IMR-90 (cell line): ENCODE data around the gene ZNF217. TPM values are rescaled to one million over a fixed set of nuclear protein-coding genes. Genes with fewer than 3 reads are reported as not detected.

Source experiments
- ATAC-seq: fragments of 200-7000 bp; cut with Tn5 transposase; 2 replicates; pipeline ENCODE4 v1.9.1; 2020; ENCODE audit warnings: low read depth, mild to moderate bottlenecking, moderate library complexity
- BruUV-seq: library from RNA; stranded (reverse); fragments of 400-500 nt; replicated peaks from 2 replicates; lab custom pipeline; 2021; lab: Mats Ljungman, UMichigan
- CTCF ChIA-PET: fragments of 300-600 bp; formaldehyde crosslinking; extraction: SDS; loops from one replicate; lab custom pipeline; 2021; ENCODE audit warnings: antibody characterized with exemption; lab: Yijun Ruan, JAX
- POLR2A ChIA-PET: fragments of 300-600 bp; sonication (Branson Sonifier 250); formaldehyde crosslinking; loops from one replicate; lab custom pipeline; 2022; ENCODE audit warnings: antibody characterized with exemption; ENCODE audit not compliant: unreplicated experiment; lab: Charles Lee
- DNase-seq: peaks from one replicate; pipeline ENCODE4 v3.0.0; 2013
- H2AFZ ChIP-seq: replicated peaks from 2 replicates; pipeline ENCODE3; 2013; ENCODE audit warnings: low read length, mild to moderate bottlenecking; ENCODE audit not compliant: poor library complexity
- H2AK5ac ChIP-seq: 2 replicates; pipeline ENCODE4 v1.6.1; 2013; ENCODE audit warnings: low read depth, low read length, inconsistent platforms
- H2AK9ac ChIP-seq: replicated peaks from 2 replicates; pipeline ENCODE3; 2013; ENCODE audit warnings: mild to moderate bottlenecking, low read depth, low read length, moderate library complexity; ENCODE audit not compliant: poor library complexity
- H2BK120ac ChIP-seq: 2 replicates; pipeline ENCODE4 v1.6.1; 2013; ENCODE audit warnings: low read depth, low read length, inconsistent platforms
- H2BK15ac ChIP-seq: 3 replicates; pipeline ENCODE4 v1.6.1; 2013; ENCODE audit warnings: low read depth, low read length, inconsistent platforms
- H2BK20ac ChIP-seq: 2 replicates; pipeline ENCODE4 v1.6.1; 2013; ENCODE audit warnings: low read depth, mild to moderate bottlenecking, inconsistent platforms, low read length, moderate library complexity
- H2BK5ac ChIP-seq: 2 replicates; pipeline ENCODE4 v1.6.1; 2013; ENCODE audit warnings: mild to moderate bottlenecking, low read depth, low read length, inconsistent platforms; ENCODE audit not compliant: poor library complexity, severe bottlenecking
- H3K14ac ChIP-seq: replicated peaks from 2 replicates; pipeline ENCODE4 v1.6.1; 2013; ENCODE audit warnings: low read depth, low read length, inconsistent platforms
- H3K18ac ChIP-seq: 2 replicates; pipeline ENCODE4 v1.6.1; 2013; ENCODE audit warnings: low read depth, low read length, control low read depth
- H3K23ac ChIP-seq: 2 replicates; pipeline ENCODE4 v1.6.1; 2013; ENCODE audit warnings: low read depth, low read length, inconsistent platforms
- H3K27ac ChIP-seq: 2 replicates; pipeline ENCODE4 v1.5.1; 2013; ENCODE audit warnings: mild to moderate bottlenecking, control low read depth, low read length; ENCODE audit not compliant: insufficient read depth
- H3K27me3 ChIP-seq: 2 replicates; pipeline ENCODE4 v1.6.1; 2013; ENCODE audit warnings: low read length; ENCODE audit not compliant: control insufficient read depth, insufficient read depth
- H3K36me3 ChIP-seq: 2 replicates; pipeline ENCODE4 v1.6.1; 2013; ENCODE audit warnings: low read length, mixed read lengths; ENCODE audit not compliant: control insufficient read depth, insufficient read depth
- H3K4ac ChIP-seq: 2 replicates; pipeline ENCODE4 v1.6.1; 2013; ENCODE audit warnings: low read depth, low read length, inconsistent platforms
- H3K4me1 ChIP-seq: 2 replicates; pipeline ENCODE4 v1.6.1; 2013; ENCODE audit warnings: low read length, mixed read lengths; ENCODE audit not compliant: control insufficient read depth, insufficient read depth
- H3K4me2 ChIP-seq: 2 replicates; pipeline ENCODE4 v1.6.1; 2013; ENCODE audit warnings: low read depth, mild to moderate bottlenecking, control low read depth, low read length, moderate library complexity
- H3K4me3 ChIP-seq: 2 replicates; pipeline ENCODE4 v1.5.1; 2013; ENCODE audit warnings: low read depth, mild to moderate bottlenecking, control low read depth, low read length, moderate library complexity; ENCODE audit not compliant: insufficient read depth
- H3K56ac ChIP-seq: 2 replicates; pipeline ENCODE4 v1.6.1; 2013; ENCODE audit warnings: low read length, inconsistent platforms; ENCODE audit not compliant: insufficient read depth; ENCODE audit errors: extremely low read depth
- H3K79me1 ChIP-seq, 2 experiments: 2 replicates each; pipeline ENCODE4 v1.6.1; 2013; ENCODE audit warnings: low read length in 2 of 2, inconsistent platforms in 1 of 2, low read depth in 1 of 2
- H3K9ac ChIP-seq: 2 replicates; pipeline ENCODE4 v1.6.1; 2013; ENCODE audit warnings: low read depth, low read length, control low read depth
- H3K9me1 ChIP-seq: 2 replicates; pipeline ENCODE4 v1.6.1; 2013; ENCODE audit warnings: low read length, inconsistent platforms; ENCODE audit not compliant: insufficient read depth
- H3K9me3 ChIP-seq: 2 replicates; pipeline ENCODE4 v1.6.1; 2013; ENCODE audit warnings: low read length; ENCODE audit not compliant: control insufficient read depth, insufficient read depth
- H4K20me1 ChIP-seq: 2 replicates; pipeline ENCODE4 v1.6.1; 2013; ENCODE audit warnings: low read length, inconsistent platforms; ENCODE audit not compliant: insufficient read depth
- H4K5ac ChIP-seq: 2 replicates; pipeline ENCODE4 v1.6.1; 2013; ENCODE audit warnings: mild to moderate bottlenecking, low read depth, low read length, control low read depth
- H4K8ac ChIP-seq, 2 experiments: 2 replicates each; pipeline ENCODE4 v1.6.1; 2013; ENCODE audit warnings: low read depth in 2 of 2, low read length in 2 of 2, control low read depth in 1 of 2, inconsistent platforms in 1 of 2
- H4K91ac ChIP-seq: 2 replicates; pipeline ENCODE4 v1.6.1; 2013; ENCODE audit warnings: low read depth, low read length, inconsistent platforms; ENCODE audit not compliant: insufficient read depth
- BHLHE40 ChIP-seq: fragments of 150-350 bp; IDR thresholded peaks from 2 replicates; pipeline ENCODE4 v1.6.1; 2016; ENCODE audit warnings: mild to moderate bottlenecking, low read depth, low read length
- CHD1 ChIP-seq: IDR thresholded peaks from 2 replicates; pipeline ENCODE4 v1.6.1; 2012; ENCODE audit warnings: low read depth, low read length, improper control_type of control experiment
- FOS ChIP-seq: fragments of 150-350 bp; IDR thresholded peaks from 2 replicates; pipeline ENCODE4 v1.6.1; 2016; ENCODE audit warnings: low read depth, low read length
- MAZ ChIP-seq: IDR thresholded peaks from 2 replicates; pipeline ENCODE4 v1.6.1; 2012; ENCODE audit warnings: low read depth, mild to moderate bottlenecking, low read length, improper control_type of control experiment, moderate library complexity, borderline replicate concordance
- MXI1 ChIP-seq: IDR thresholded peaks from 2 replicates; pipeline ENCODE4 v1.6.1; 2012; ENCODE audit warnings: low read depth, mild to moderate bottlenecking, low read length, moderate library complexity, borderline replicate concordance
- POLR2A ChIP-seq: IDR thresholded peaks from 2 replicates; pipeline ENCODE4 v1.6.1; 2012; ENCODE audit warnings: mild to moderate bottlenecking, low read depth, low read length
- RFX5 ChIP-seq: IDR thresholded peaks from 2 replicates; pipeline ENCODE4 v1.8.0; 2012; ENCODE audit warnings: low read depth, mild to moderate bottlenecking, low read length, moderate library complexity
- SMC3 ChIP-seq: fragments of 150-350 bp; IDR thresholded peaks from 2 replicates; pipeline ENCODE4 v1.6.1; 2016; ENCODE audit warnings: low read depth, mild to moderate bottlenecking, antibody characterized with exemption, low read length, moderate library complexity
- WGBS, 2 experiments: methylation state at CpG; one replicate each; pipeline versions ENCODE4 v1.1.5 to v1.1.7; 2013; ENCODE audit warnings: missing lambda C conversion rate in 2 of 2; ENCODE audit not compliant: insufficient read length in 1 of 2; ENCODE audit errors: extremely low coverage in 2 of 2; 5-methylcytosine and 5-hydroxymethylcytosine counted together
- dilution Hi-C: fragments of 300-500 bp; cut with HindIII; formaldehyde crosslinking; loops from one replicate; pipeline ENCODE4 v1.14.3; 2018; ENCODE audit warnings: low sequenced_read_pairs; ENCODE audit not compliant: unreplicated experiment
- in situ Hi-C: fragments of 300-500 bp; cut with MboI; formaldehyde crosslinking; loops from 3 replicates; pipeline ENCODE4 v1.14.3; 2019; ENCODE audit warnings: low sequenced_read_pairs, inconsistent platforms, mixed read lengths
- intact Hi-C: fragments of 100-400 bp; cut with micrococcal nuclease; formaldehyde crosslinking; loops from 2 replicates; pipeline ENCODE4 v1.10.0; 2022
- polyA plus RNA-seq, 3 experiments: library from polyadenylated mRNA; depleted of rRNA; stranded (reverse); fragments of >200 nt; gene quantifications; 2 replicates each; pipeline ENCODE4 v1.2.3, GENCODE V29; 2012; ENCODE audit warnings: low replicate concordance in 1 of 3
- total RNA-seq: library from RNA; depleted of rRNA; stranded (reverse); fragments of >200 nt; gene quantifications from 2 replicates; pipeline ENCODE4 v1.2.3, GENCODE V29; 2012
- TF ChIP-seq, protein P1 (sequence below): fragments of 150-350 bp; IDR thresholded peaks from 2 replicates; pipeline ENCODE4 v1.6.1; 2017; ENCODE audit warnings: mild to moderate bottlenecking, antibody characterized with exemption, low read length, low read depth
- TF ChIP-seq, protein P2 (sequence below): conservative IDR thresholded peaks from 2 replicates; pipeline ENCODE4 v1.5.1; 2012; ENCODE audit warnings: mild to moderate bottlenecking, low read depth, low read length, improper control_type of control experiment
- TF ChIP-seq, protein P3 (sequence below): fragments of 150-350 bp; IDR thresholded peaks from 2 replicates; pipeline ENCODE4 v1.6.1; 2016; ENCODE audit warnings: low read depth, mild to moderate bottlenecking, low read length, moderate library complexity, borderline replicate concordance

ZNF217 gene
- total and polyA plus RNA-seq, 2 of the 4 experiments (the other 2 are of a cell fraction) = 9.1 to 27.8 TPM

DNA sequence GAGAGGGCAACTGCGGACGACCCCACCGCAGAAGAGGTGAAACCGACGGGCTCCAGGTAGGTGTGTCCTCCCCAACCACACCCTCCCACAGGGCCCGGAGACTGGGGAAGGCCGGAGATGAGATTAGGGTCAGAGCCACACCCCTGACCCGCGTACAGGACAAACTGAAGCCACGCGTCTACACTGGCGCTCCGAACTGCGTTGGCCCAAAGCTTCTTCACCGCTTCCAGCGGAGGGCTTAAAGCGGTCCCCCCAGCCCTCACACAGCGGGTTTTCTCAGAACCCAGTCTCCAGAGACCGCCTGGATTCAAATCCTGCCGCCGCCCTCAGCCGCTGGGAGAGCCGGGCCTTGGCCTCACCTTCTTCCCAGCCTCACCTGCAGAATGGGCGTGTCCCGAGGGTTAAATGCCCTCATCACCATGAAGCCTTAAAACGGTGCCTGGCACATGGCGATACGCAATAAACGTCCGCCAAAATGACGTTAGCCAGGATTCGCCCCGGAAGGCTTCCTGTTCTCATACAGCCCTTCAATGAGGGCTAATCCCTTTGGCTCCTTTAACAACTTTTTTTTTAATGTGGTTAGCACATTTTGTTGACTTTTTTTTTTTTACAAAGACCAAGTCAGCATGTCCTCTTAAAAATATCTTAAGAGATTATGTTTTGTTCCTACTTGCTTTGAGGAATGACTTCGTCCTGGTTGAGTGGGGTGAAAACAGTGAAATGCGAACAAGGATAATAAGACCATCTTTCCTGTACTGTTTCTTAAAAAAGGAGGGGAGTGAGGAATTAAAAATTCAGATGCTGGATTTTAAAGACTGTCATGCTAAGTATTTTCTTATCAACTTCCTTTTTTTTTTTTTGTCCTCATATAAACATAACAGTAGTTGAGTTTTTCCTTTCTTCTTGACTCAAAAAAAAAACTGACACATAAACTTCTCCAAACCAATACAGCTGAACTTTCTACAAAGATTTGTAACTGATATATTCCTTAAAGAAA is 15.1 kb upstream of the ZNF217 start:
- H4K91ac ChIP-seq = peak overlapping the region; percentile 40
- peak overlapping the region; percentile 37 for H4K5ac ChIP-seq
- no peaks in the 10 kb centered on the region for H4K20me1 ChIP-seq
- peak overlapping the region; percentile 47; the same call in 1 of the 2 replicates for H3K56ac ChIP-seq
- no peak for DNase-seq
- H3K9me1 ChIP-seq = peaks cover 3% of the 10 kb centered on the region; the same call in 1 of the 2 replicates
- H3K4ac ChIP-seq = peak overlapping the region; percentile 77
- peak overlapping the region; percentile 81 for H3K18ac ChIP-seq
- peak overlapping the region; percentile 20; the same call in 1 of the 2 replicates for H2BK20ac ChIP-seq
- peak overlapping the region; percentile 79 for H2BK120ac ChIP-seq
- dilution Hi-C loops = no loop called here
- no peaks in the 10 kb centered on the region for H3K27me3 ChIP-seq
- H2AK9ac ChIP-seq = peak overlapping the region; percentile 58
- H3K27ac ChIP-seq = peak overlapping the region; percentile 32; the same call in 1 of the 2 replicates
- TF ChIP-seq, protein P1, sequence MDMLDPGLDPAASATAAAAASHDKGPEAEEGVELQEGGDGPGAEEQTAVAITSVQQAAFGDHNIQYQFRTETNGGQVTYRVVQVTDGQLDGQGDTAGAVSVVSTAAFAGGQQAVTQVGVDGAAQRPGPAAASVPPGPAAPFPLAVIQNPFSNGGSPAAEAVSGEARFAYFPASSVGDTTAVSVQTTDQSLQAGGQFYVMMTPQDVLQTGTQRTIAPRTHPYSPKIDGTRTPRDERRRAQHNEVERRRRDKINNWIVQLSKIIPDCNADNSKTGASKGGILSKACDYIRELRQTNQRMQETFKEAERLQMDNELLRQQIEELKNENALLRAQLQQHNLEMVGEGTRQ = no peak
- no peak for TF ChIP-seq SMC3
- no peak for TF ChIP-seq CHD1
- no peak for TF ChIP-seq RFX5
- TF ChIP-seq, protein P2, sequence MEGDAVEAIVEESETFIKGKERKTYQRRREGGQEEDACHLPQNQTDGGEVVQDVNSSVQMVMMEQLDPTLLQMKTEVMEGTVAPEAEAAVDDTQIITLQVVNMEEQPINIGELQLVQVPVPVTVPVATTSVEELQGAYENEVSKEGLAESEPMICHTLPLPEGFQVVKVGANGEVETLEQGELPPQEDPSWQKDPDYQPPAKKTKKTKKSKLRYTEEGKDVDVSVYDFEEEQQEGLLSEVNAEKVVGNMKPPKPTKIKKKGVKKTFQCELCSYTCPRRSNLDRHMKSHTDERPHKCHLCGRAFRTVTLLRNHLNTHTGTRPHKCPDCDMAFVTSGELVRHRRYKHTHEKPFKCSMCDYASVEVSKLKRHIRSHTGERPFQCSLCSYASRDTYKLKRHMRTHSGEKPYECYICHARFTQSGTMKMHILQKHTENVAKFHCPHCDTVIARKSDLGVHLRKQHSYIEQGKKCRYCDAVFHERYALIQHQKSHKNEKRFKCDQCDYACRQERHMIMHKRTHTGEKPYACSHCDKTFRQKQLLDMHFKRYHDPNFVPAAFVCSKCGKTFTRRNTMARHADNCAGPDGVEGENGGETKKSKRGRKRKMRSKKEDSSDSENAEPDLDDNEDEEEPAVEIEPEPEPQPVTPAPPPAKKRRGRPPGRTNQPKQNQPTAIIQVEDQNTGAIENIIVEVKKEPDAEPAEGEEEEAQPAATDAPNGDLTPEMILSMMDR = no peak
- TF ChIP-seq MXI1 = no peak
- no peak for TF ChIP-seq BHLHE40
- no peak for TF ChIP-seq POLR2A
- TF ChIP-seq MAZ = no peak
- TF ChIP-seq, protein P3, sequence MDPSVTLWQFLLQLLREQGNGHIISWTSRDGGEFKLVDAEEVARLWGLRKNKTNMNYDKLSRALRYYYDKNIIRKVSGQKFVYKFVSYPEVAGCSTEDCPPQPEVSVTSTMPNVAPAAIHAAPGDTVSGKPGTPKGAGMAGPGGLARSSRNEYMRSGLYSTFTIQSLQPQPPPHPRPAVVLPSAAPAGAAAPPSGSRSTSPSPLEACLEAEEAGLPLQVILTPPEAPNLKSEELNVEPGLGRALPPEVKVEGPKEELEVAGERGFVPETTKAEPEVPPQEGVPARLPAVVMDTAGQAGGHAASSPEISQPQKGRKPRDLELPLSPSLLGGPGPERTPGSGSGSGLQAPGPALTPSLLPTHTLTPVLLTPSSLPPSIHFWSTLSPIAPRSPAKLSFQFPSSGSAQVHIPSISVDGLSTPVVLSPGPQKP = no peak
- TF ChIP-seq FOS = no peak
- H3K9me3 ChIP-seq = no peaks in the 10 kb centered on the region
- peak overlapping the region; percentile 96 for H2BK5ac ChIP-seq
- POLR2A ChIA-PET = no interaction called here
- CTCF ChIA-PET = interaction anchor here (1.1 kb wide), 1 partner anchor 264 kb away, joined by 4 read pairs; no protein-coding TSS in a partner anchor
- in situ Hi-C loops = no loop called here
- peak overlapping the region; percentile 50; the same call in 1 of the 2 replicates for H3K23ac ChIP-seq
- no peak overlapping the region for H3K4me3 ChIP-seq
- H2BK15ac ChIP-seq = peak overlapping the region; percentile 31; the same call in 2 of the 3 replicates
- peak overlapping the region; percentile 74 for H2AK5ac ChIP-seq
- no peak overlapping the region; the same call in 1 of the 2 replicates for H3K9ac ChIP-seq
- no peaks in the 10 kb centered on the region for H3K36me3 ChIP-seq
- no peak for ATAC-seq
- no TSS peak for BruUV-seq
- H3K4me2 ChIP-seq = no peak overlapping the region; the same call in 1 of the 2 replicates
- WGBS, 2 experiments = 94% methylated on average over 19 of the region's 35 CpGs; no CpG with 5 or more reads in 1 of the 2 experiments
- peak overlapping the region; percentile 64 for H3K14ac ChIP-seq
- peaks cover 19% of the 10 kb centered on the region for H3K4me1 ChIP-seq
- H4K8ac ChIP-seq = peak overlapping the region in 1 of 2 experiments; percentile 16; a peak in 3 of 4 replicates
- intact Hi-C loops = no loop called here
- peak overlapping the region; percentile 46 for H2AFZ ChIP-seq
- H3K79me1 ChIP-seq = peaks cover 0 to 20% of the 10 kb centered on the region in 2 experiments; a peak in 2 of 4 replicates
